SK-N-SH (cell line): ENCODE results near the gene CDKAL1. TPM values are rescaled to one million over a fixed set of nuclear protein-coding genes. Genes with fewer than 3 reads are reported as not detected.

Experiments used
- CTCF ChIA-PET: fragments of 300-600, 350-600 bp; formaldehyde crosslinking; extraction: SDS; loops from one replicate; lab custom pipeline; 2021; lab: Yijun Ruan, JAX
- POLR2A ChIA-PET: fragments of 350-600 bp; sonication (Branson Sonifier 250); formaldehyde crosslinking; extraction: SDS; loops from one replicate; lab custom pipeline; 2020; ENCODE audit warnings: antibody characterized with exemption, inconsistent platforms; lab: Yijun Ruan, JAX
- DNase-seq: peaks from one replicate; pipeline ENCODE4 v3.0.0; 2012
- H2AFZ ChIP-seq: fragments of 200-600 bp; sonication (generic); 2 replicates; pipeline ENCODE4 v1.8.1; 2016; ENCODE audit warnings: antibody characterized with exemption, mild to moderate bottlenecking, low read depth
- H3F3A ChIP-seq: fragments of 200-600 bp; sonication (generic); replicated peaks from 2 replicates; pipeline ENCODE3; 2016; ENCODE audit warnings: antibody characterized with exemption, mild to moderate bottlenecking; ENCODE audit not compliant: insufficient read depth
- H3K27ac ChIP-seq, 2 experiments: fragments of 200-500 bp in 1 of 2; fragments of 200-600 bp in 1 of 2; sonication (Bioruptor generic) in 1 of 2; sonication (generic), shearing (Covaris generic) in 1 of 2; 2 replicates each; pipeline versions ENCODE4 v1.5.1 to v1.6.1; 2014 to 2016; ENCODE audit warnings: low read depth in 2 of 2, inconsistent platforms in 1 of 2, low read length in 1 of 2, mild to moderate bottlenecking in 1 of 2, mixed read lengths in 1 of 2
- H3K27me3 ChIP-seq: fragments of 200-600 bp; sonication (generic), shearing (Covaris generic); 2 replicates; pipeline ENCODE4 v1.6.1; 2016; ENCODE audit warnings: mixed run types; ENCODE audit not compliant: insufficient read depth
- H3K36me3 ChIP-seq, 2 experiments: fragments of 200-500 bp in 1 of 2; fragments of 200-600 bp in 1 of 2; sonication (Bioruptor generic) in 1 of 2; sonication (generic) in 1 of 2; replicated peaks in 1 of 2; 2 replicates each; pipeline versions ENCODE3 to v1.5.1; 2014 to 2016; ENCODE audit warnings: low read length in 1 of 2, mild to moderate bottlenecking in 1 of 2; ENCODE audit not compliant: insufficient read depth in 2 of 2, control insufficient read depth in 1 of 2
- H3K4me1 ChIP-seq, 2 experiments: fragments of 200-500 bp in 1 of 2; fragments of 200-600 bp in 1 of 2; sonication (Bioruptor generic) in 1 of 2; sonication (generic), shearing (Covaris generic) in 1 of 2; 2 replicates each; pipeline versions ENCODE4 v1.5.1 to v1.6.1; 2014 to 2016; ENCODE audit warnings: low read depth in 1 of 2, low read length in 1 of 2, mixed run types in 1 of 2; ENCODE audit not compliant: insufficient read depth in 2 of 2, control insufficient read depth in 1 of 2
- H3K4me2 ChIP-seq: fragments of 200-600 bp; sonication (generic), shearing (Covaris generic); 2 replicates; pipeline ENCODE4 v1.6.1; 2017; ENCODE audit warnings: mixed run types
- H3K4me3 ChIP-seq, 2 experiments: fragments of 200-500 bp in 1 of 2; fragments of 200-600 bp in 1 of 2; sonication (Bioruptor generic) in 1 of 2; sonication (generic), shearing (Covaris generic) in 1 of 2; 2 replicates each; pipeline versions ENCODE4 v1.5.1 to v1.8.1; 2014 to 2016; ENCODE audit warnings: low read depth in 2 of 2, inconsistent platforms in 1 of 2, low read length in 1 of 2, mild to moderate bottlenecking in 1 of 2, mixed read lengths in 1 of 2, moderate library complexity in 1 of 2
- H3K79me2 ChIP-seq: fragments of 200-600 bp; sonication (generic); 2 replicates; pipeline ENCODE4 v1.8.1; 2017; ENCODE audit warnings: mild to moderate bottlenecking; ENCODE audit not compliant: insufficient read depth
- H3K9ac ChIP-seq: fragments of 200-600 bp; sonication (generic); 2 replicates; pipeline ENCODE4 v1.6.1; 2017; ENCODE audit warnings: mixed run types
- H3K9me2 ChIP-seq: fragments of 200-600 bp; sonication (generic); 2 replicates; pipeline ENCODE4 v1.6.1; 2017; ENCODE audit warnings: mixed run types
- H3K9me3 ChIP-seq: fragments of 200-600 bp; sonication (generic); 2 replicates; pipeline ENCODE4 v1.6.1; 2017; ENCODE audit warnings: mixed run types, mild to moderate bottlenecking, moderate library complexity
- H4K20me1 ChIP-seq: fragments of 200-600 bp; sonication (generic); 2 replicates; pipeline ENCODE4 v1.6.1; 2017; ENCODE audit warnings: mild to moderate bottlenecking, mixed run types; ENCODE audit not compliant: insufficient read depth
- EZH2phosphoT487 ChIP-seq: fragments of 200-600 bp; sonication (generic); IDR thresholded peaks from 2 replicates; pipeline ENCODE4 v1.6.1; 2017; ENCODE audit warnings: low read depth, mixed run types, mild to moderate bottlenecking, antibody characterized with exemption, moderate library complexity, borderline replicate concordance
- FOSL2 ChIP-seq: IDR thresholded peaks from 2 replicates; pipeline ENCODE4 v1.4.0; 2012; ENCODE audit warnings: low read depth, mild to moderate bottlenecking, moderate library complexity, borderline replicate concordance
- FOXJ3 ChIP-seq: sonication (generic); formaldehyde crosslinking; IDR thresholded peaks from 2 replicates; pipeline ENCODE4 v1.5.1; 2020; ENCODE audit warnings: mild to moderate bottlenecking, missing genetic modification reagents
- GATA2 ChIP-seq: sonication (generic); formaldehyde crosslinking; IDR thresholded peaks from 2 replicates; pipeline ENCODE4 v1.5.0; 2020; ENCODE audit warnings: mild to moderate bottlenecking, missing genetic modification reagents
- JUND ChIP-seq: IDR thresholded peaks from 2 replicates; pipeline ENCODE4 v1.4.0; 2012
- NRF1 ChIP-seq: IDR thresholded peaks from 2 replicates; pipeline ENCODE4 v1.6.1; 2012; ENCODE audit warnings: low read depth, mild to moderate bottlenecking, low read length
- POLR2AphosphoS5 ChIP-seq: IDR thresholded peaks from 2 replicates; pipeline ENCODE4 v1.6.1; 2012; ENCODE audit warnings: low read depth, low read length
- RAD21 ChIP-seq: IDR thresholded peaks from 2 replicates; pipeline ENCODE4 v1.6.1; 2012; ENCODE audit warnings: mild to moderate bottlenecking, low read length
- RCOR1 ChIP-seq: fragments of 150-350 bp; IDR thresholded peaks from 2 replicates; pipeline ENCODE4 v1.6.1; 2017; ENCODE audit warnings: antibody characterized with exemption, low read length
- REST ChIP-seq: IDR thresholded peaks from 2 replicates; pipeline ENCODE4 v1.6.1; 2012; ENCODE audit warnings: mild to moderate bottlenecking, low read depth, low read length, moderate library complexity
- RFX5 ChIP-seq: IDR thresholded peaks from 2 replicates; pipeline ENCODE4 v1.6.1; 2012; ENCODE audit warnings: mild to moderate bottlenecking, improper control_type of control experiment, low read length
- WGBS: methylation state at CpG from one replicate; pipeline ENCODE4 v1.1.6; 2017; ENCODE audit warnings: low lambda C conversion rate; 5-methylcytosine and 5-hydroxymethylcytosine counted together
- polyA plus RNA-seq, 3 experiments: library from polyadenylated mRNA; depleted of rRNA; stranded (reverse); fragments of >200 nt; gene quantifications; 2 replicates each; pipeline ENCODE4 v1.2.3, GENCODE V29; 2012
- TF ChIP-seq, protein P1 (sequence below): fragments of 150-350 bp; IDR thresholded peaks from 2 replicates; pipeline ENCODE4 v1.6.1; 2016; ENCODE audit warnings: mild to moderate bottlenecking, low read depth, low read length
- TF ChIP-seq, protein P2 (sequence below): IDR thresholded peaks from 2 replicates; pipeline ENCODE4 v1.4.0; 2012; ENCODE audit warnings: low read depth

CDKAL1 gene
- polyA plus RNA-seq, 1 of the 3 experiments (the other 2 are of a cell fraction) = 2.6 TPM

DNA sequence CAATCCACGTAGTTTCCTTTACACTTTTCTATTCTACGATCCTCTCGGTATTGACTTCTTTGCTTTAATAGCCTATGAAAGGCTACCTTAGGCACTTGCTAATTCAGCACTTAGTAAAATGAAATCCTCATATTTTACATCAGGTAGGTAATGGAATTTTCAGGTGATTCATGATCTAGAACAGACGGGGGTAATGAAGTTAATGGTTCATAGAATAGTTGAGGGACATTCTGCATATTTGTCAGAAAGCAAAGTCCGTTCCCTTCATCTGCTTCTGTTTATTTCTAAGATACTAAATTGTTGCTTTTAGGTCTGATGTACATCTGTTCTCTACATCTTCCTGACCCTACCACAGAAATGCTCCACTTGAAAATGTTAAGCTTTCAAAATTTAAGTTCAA lies 431.7 kb downstream of the CDKAL1 start:
- 97% methylated on average over 5 of the region's 5 CpGs for WGBS
- H3K4me3 ChIP-seq = no peak overlapping the region
- TF ChIP-seq RAD21 (no peak), JUND (no peak), GATA2 (no peak), NRF1 (no peak), RFX5 (no peak)
- TF ChIP-seq, protein P1, sequence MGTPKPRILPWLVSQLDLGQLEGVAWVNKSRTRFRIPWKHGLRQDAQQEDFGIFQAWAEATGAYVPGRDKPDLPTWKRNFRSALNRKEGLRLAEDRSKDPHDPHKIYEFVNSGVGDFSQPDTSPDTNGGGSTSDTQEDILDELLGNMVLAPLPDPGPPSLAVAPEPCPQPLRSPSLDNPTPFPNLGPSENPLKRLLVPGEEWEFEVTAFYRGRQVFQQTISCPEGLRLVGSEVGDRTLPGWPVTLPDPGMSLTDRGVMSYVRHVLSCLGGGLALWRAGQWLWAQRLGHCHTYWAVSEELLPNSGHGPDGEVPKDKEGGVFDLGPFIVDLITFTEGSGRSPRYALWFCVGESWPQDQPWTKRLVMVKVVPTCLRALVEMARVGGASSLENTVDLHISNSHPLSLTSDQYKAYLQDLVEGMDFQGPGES = no peak
- TF ChIP-seq, all 33 proteins: peak for 0
- Histone ChIP-seq H3K9me3 (no peaks in the 10 kb centered on the region), H3K9me2 (no peaks in the 10 kb centered on the region), H3K79me2 (no peaks in the 10 kb centered on the region), H3K36me3 (no peaks in the 10 kb centered on the region), H4K20me1 (no peaks in the 10 kb centered on the region), H3K27me3 (no peaks in the 10 kb centered on the region), H3K4me1 (peaks cover 0 to 7% of the 10 kb centered on the region in 2 experiments; a peak in 2 of 4 replicates), H3F3A (no peaks in the 10 kb centered on the region), H3K9ac (no peak overlapping the region), H2AFZ (no peak overlapping the region), H3K4me2 (no peak overlapping the region), H3K27ac (no peak overlapping the region)
- POLR2A ChIA-PET = no interaction called here
- CTCF ChIA-PET = no interaction called here
- no peak for DNase-seq

- Histone ChIP-seq H3K4me3 (no peak overlapping the region), H3K9ac (no peak overlapping the region), H3K27me3 (no peaks in the 10 kb centered on the region), H3K79me2 (no peaks in the 10 kb centered on the region), H3K4me1 (no peaks in the 10 kb centered on the region; a peak in 1 of 4 replicates), H3F3A (no peaks in the 10 kb centered on the region), H2AFZ (no peak overlapping the region), H3K9me3 (no peaks in the 10 kb centered on the region), H3K27ac (no peak overlapping the region), H3K36me3 (no peaks in the 10 kb centered on the region), H4K20me1 (no peaks in the 10 kb centered on the region), H3K4me2 (no peak overlapping the region), H3K9me2 (no peaks in the 10 kb centered on the region)
- 85% methylated on average over 1 of the region's 1 CpG for WGBS
- CTCF ChIA-PET = interaction anchor here (1.0 kb wide), 1 partner anchor 13 kb away, joined by 3 read pairs; no protein-coding TSS in a partner anchor
- no peak for DNase-seq
- TF ChIP-seq FOSL2 (no peak), FOXJ3 (CRISPR knock-in tag) (no peak), REST (no peak), POLR2AphosphoS5 (no peak), EZH2phosphoT487 (no peak), RCOR1 (no peak)
- TF ChIP-seq, protein P2, sequence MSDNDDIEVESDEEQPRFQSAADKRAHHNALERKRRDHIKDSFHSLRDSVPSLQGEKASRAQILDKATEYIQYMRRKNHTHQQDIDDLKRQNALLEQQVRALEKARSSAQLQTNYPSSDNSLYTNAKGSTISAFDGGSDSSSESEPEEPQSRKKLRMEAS = no peak
- POLR2A ChIA-PET = no interaction called here
Observed at GRCh38 chr6:20969551-20969950, 435.3 kb downstream of the CDKAL1 start.
